ENCODE measurements around the gene UBE2QL1.

UBE2QL1 gene

GRCh38 chr5:6472792-6473191 lies 24.1 kb downstream of the UBE2QL1 start:
- no peak overlapping the region for H3K4me3 ChIP-seq (ENCODE audit: control insufficient read depth, low read depth, low read length)
- TF ChIP-seq CTCF (conservative IDR thresholded peaks at IDR 0.05; ENCODE audit: control insufficient read depth, insufficient read depth, low read depth, low read length): no peak
- no peak for DNase-seq (ENCODE audit: low read depth)

GRCh38 chr5:6473284-6473683 lies 24.6 kb downstream of the UBE2QL1 start:
- DNase-seq (ENCODE audit: low read depth): no peak
- TF ChIP-seq CTCF (conservative IDR thresholded peaks at IDR 0.05; ENCODE audit: control insufficient read depth, insufficient read depth, low read depth, low read length): no peak

GRCh38 chr5:6475626-6476312 lies 27.1 kb downstream of the UBE2QL1 start:
- TF ChIP-seq CTCF (conservative IDR thresholded peaks at IDR 0.05; ENCODE audit: control insufficient read depth, insufficient read depth, low read depth, low read length): no peak
- DNase-seq (ENCODE audit: low read depth): no peak
- H3K4me3 ChIP-seq (ENCODE audit: control insufficient read depth, low read depth, low read length): no peak overlapping the region

More at GRCh38 chr5:6473284-6473683, 24.6 kb downstream of the UBE2QL1 start:
- no peak overlapping the region for H3K4me3 ChIP-seq (ENCODE audit: control insufficient read depth, low read depth, low read length)

GRCh38 chr5:6476313-6476661 lies 27.6 kb downstream of the UBE2QL1 start:
- no peak overlapping the region for H3K4me3 ChIP-seq (ENCODE audit: control insufficient read depth, low read depth, low read length)
- no peak for TF ChIP-seq CTCF (conservative IDR thresholded peaks at IDR 0.05; ENCODE audit: control insufficient read depth, insufficient read depth, low read depth, low read length)
- DNase-seq (ENCODE audit: low read depth): no peak

GRCh38 chr5:6478793-6479192 lies 30.1 kb downstream of the UBE2QL1 start:
- no peak for TF ChIP-seq CTCF (conservative IDR thresholded peaks at IDR 0.05; ENCODE audit: control insufficient read depth, insufficient read depth, low read depth, low read length)

GRCh38 chr5:6480133-6481051 lies 31.7 kb downstream of the UBE2QL1 start:
- H3K4me3 ChIP-seq (ENCODE audit: control insufficient read depth, low read depth, low read length): no peak overlapping the region
- no peak for DNase-seq (ENCODE audit: low read depth)
- no peak for TF ChIP-seq CTCF (conservative IDR thresholded peaks at IDR 0.05; ENCODE audit: control insufficient read depth, insufficient read depth, low read depth, low read length)

More at GRCh38 chr5:6478793-6479192, 30.1 kb downstream of the UBE2QL1 start:
- DNase-seq (ENCODE audit: low read depth): no peak
- H3K4me3 ChIP-seq (ENCODE audit: control insufficient read depth, low read depth, low read length): no peak overlapping the region

Data from fibroblast of mammary gland (primary cell).